Keratinocyte (primary cell): ENCODE data around the gene DEFB108B. TPM values are rescaled to one million over a fixed set of nuclear protein-coding genes. Genes with fewer than 3 reads are reported as not detected.
"Not testable (repeated sequence)": the region's sequence is repeated elsewhere in the genome, so short reads cannot be mapped to it uniquely, and the experiment has no call there.

Source experiments
- DNase-seq: peaks from one replicate; pipeline ENCODE4 v3.0.0-alpha.2; 2011; ENCODE audit warnings: low read depth, missing footprints, low spot score
- FAIRE-seq: peaks from 2 replicates; lab custom pipeline; 2011; peaks lifted over from hg19 to GRCh38; lab: Jason Lieb, UNC
- H2AFZ ChIP-seq: 2 replicates; pipeline ENCODE4 v1.6.0; 2012; ENCODE audit warnings: low read length, control low read depth, inconsistent platforms; ENCODE audit not compliant: control insufficient read depth
- H3K27ac ChIP-seq: 2 replicates; pipeline ENCODE4 v1.5.1; 2011; ENCODE audit warnings: low read length; ENCODE audit not compliant: control insufficient read depth, insufficient read depth
- H3K27me3 ChIP-seq: 3 replicates; pipeline ENCODE4 v1.6.0; 2011; ENCODE audit warnings: low read length; ENCODE audit not compliant: control insufficient read depth, insufficient read depth; ENCODE audit errors: extremely low read depth
- H3K36me3 ChIP-seq, 2 experiments: 2 replicates in 1 of 2; 3 replicates in 1 of 2; pipeline ENCODE4 v1.5.1; 2011; ENCODE audit warnings: low read length in 2 of 2, mild to moderate bottlenecking in 1 of 2; ENCODE audit not compliant: control insufficient read depth in 2 of 2, insufficient read depth in 2 of 2; ENCODE audit errors: extremely low read depth in 1 of 2
- H3K4me1 ChIP-seq: 3 replicates; pipeline ENCODE4 v1.5.1; 2011; ENCODE audit warnings: low read length; ENCODE audit not compliant: control insufficient read depth, insufficient read depth; ENCODE audit errors: extremely low read depth
- H3K4me2 ChIP-seq: 3 replicates; pipeline ENCODE4 v1.6.0; 2011; ENCODE audit warnings: low read depth, low read length; ENCODE audit not compliant: control insufficient read depth, insufficient read depth; ENCODE audit errors: extremely low read depth
- H3K4me3 ChIP-seq, 3 experiments: fragments of 200-600 bp in 1 of 3; sonication (generic) in 1 of 3; 2 replicates in 2 of 3; 3 replicates in 1 of 3; pipeline ENCODE4 v1.5.1; 2011 to 2016; ENCODE audit warnings: low read length in 3 of 3, mild to moderate bottlenecking in 3 of 3, control low read depth in 2 of 3, inconsistent platforms in 1 of 3, low read depth in 1 of 3, mixed read lengths in 1 of 3, mixed run types in 1 of 3, moderate library complexity in 1 of 3; ENCODE audit not compliant: control insufficient read depth in 2 of 3, insufficient read depth in 2 of 3; ENCODE audit errors: extremely low read depth in 1 of 3
- H3K79me2 ChIP-seq: 2 replicates; pipeline ENCODE4 v1.6.0; 2012; ENCODE audit warnings: low read length; ENCODE audit not compliant: control insufficient read depth, insufficient read depth
- H3K9ac ChIP-seq: 3 replicates; pipeline ENCODE4 v1.6.0; 2011; ENCODE audit warnings: low read length; ENCODE audit not compliant: control insufficient read depth, insufficient read depth; ENCODE audit errors: extremely low read depth
- H3K9me1 ChIP-seq: 3 replicates; pipeline ENCODE4 v1.6.0; 2011; ENCODE audit warnings: low read length; ENCODE audit not compliant: control insufficient read depth, insufficient read depth; ENCODE audit errors: extremely low read depth
- H3K9me3 ChIP-seq: 2 replicates; pipeline ENCODE4 v1.5.1; 2012; ENCODE audit warnings: low read depth, low read length; ENCODE audit not compliant: control insufficient read depth
- H4K20me1 ChIP-seq: 3 replicates; pipeline ENCODE4 v1.6.0; 2011; ENCODE audit warnings: low read length; ENCODE audit not compliant: control insufficient read depth, insufficient read depth; ENCODE audit errors: extremely low read depth
- CTCF ChIP-seq, 3 experiments: IDR thresholded peaks in 1 of 3; conservative IDR thresholded peaks in 1 of 3; optimal IDR thresholded peaks in 1 of 3; 2 replicates in 2 of 3; 3 replicates in 1 of 3; pipeline versions ENCODE3 to v1.5.1; 2011; ENCODE audit warnings: low read length in 3 of 3, mild to moderate bottlenecking in 3 of 3, moderate library complexity in 2 of 3, control low read depth in 1 of 3, inconsistent platforms in 1 of 3; ENCODE audit not compliant: insufficient read depth in 2 of 3; ENCODE audit errors: extremely low read depth in 1 of 3
- EZH2 ChIP-seq: IDR thresholded peaks from one replicate; pipeline ENCODE4 v1.6.1; 2012; ENCODE audit warnings: inconsistent platforms, mild to moderate bottlenecking, low read length, moderate library complexity
- dilution Hi-C: fragments of 300-500 bp; cut with MboI; formaldehyde crosslinking; loops from one replicate; pipeline ENCODE4 v1.7.0; 2020; ENCODE audit warnings: low sequenced_read_pairs; ENCODE audit not compliant: extremely low pct_ligation_motif_present
- polyA plus RNA-seq, 5 experiments: library from polyadenylated mRNA; depleted of rRNA in 3 of 5; stranded (reverse) in 3 of 5; stranded (forward) in 1 of 5; unstranded in 1 of 5; fragments of >200 nt; gene quantifications; 1 replicate in 1 of 5; 2 replicates in 3 of 5; 3 replicates in 1 of 5; pipeline versions ENCODE4 v1.2.1 to v1.2.3, GENCODE V29; 2011 to 2012; ENCODE audit warnings: missing spikeins in 2 of 5, low read depth in 1 of 5, low replicate concordance in 1 of 5

DEFB108B gene
- polyA plus RNA-seq, 1 donor (not counting 4 experiments of a cell fraction or from before 2014, with no cell fraction given): not detected

GRCh38 chr11:71787098-71787823, 45.7 kb upstream of the DEFB108B start:
- no peak for TF ChIP-seq EZH2
- TF ChIP-seq CTCF (optimal IDR thresholded peaks at IDR 0.05 in 1 of 3, IDR thresholded peaks at IDR 0.05 in 1 of 3, conservative IDR thresholded peaks at IDR 0.05 in 1 of 3; ENCODE audit: extremely low read depth in 1 of 3, insufficient read depth in 2 of 3, low read length in 3 of 3): no peak
- no peak for FAIRE-seq

DNA sequence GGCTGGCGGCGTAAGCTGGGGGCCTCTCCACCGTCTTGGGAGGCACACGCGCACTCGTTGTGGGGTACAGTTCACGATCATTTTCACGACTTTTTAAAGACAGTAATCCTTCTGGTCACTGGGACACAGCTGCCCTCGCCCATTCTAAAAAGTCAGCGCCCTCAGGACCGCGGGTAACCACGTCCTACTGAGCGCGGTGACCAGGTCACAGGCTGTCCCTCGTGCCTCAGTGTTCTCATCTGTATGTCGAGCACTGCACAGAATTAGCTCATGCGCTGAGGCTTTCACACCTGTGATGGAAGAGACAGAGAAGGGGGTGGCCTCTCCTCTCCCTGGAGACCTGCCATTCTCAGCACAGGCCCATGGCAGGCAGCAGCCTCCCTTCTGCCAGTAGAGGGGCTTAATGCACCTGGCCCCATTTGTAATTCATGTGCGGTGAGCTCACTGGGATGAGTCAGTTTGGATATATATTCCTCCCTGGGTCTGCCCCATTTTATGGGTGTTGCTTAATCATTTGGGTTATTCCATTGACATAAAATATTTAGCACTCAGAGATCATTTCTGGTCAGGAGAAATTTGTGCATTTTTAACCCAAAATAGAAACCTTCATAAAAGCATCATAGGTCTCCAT, 45.1 kb upstream of the DEFB108B start:
- H3K4me1 ChIP-seq, H3K79me2 ChIP-seq, H3K27me3 ChIP-seq, H4K20me1 ChIP-seq, FAIRE-seq, DNase-seq, H3K36me3 ChIP-seq, H3K9me3 ChIP-seq, H3K9me1 ChIP-seq, dilution Hi-C loops: not testable (repeated sequence)
- Histone ChIP-seq H3K4me3 (peak overlapping the region; percentile 76 to 83 (median 80)), H3K9ac (peak overlapping the region; percentile 94), H2AFZ (peak overlapping the region; percentile 61), H3K27ac (peak overlapping the region; percentile 94), H3K4me2 (peak overlapping the region; percentile 67)

More at GRCh38 chr11:71787098-71787823, 45.7 kb upstream of the DEFB108B start:
- Histone ChIP-seq H3K9me1 (no peaks in the 10 kb centered on the region), H3K79me2 (no peaks in the 10 kb centered on the region), H4K20me1 (no peaks in the 10 kb centered on the region), H3K4me3 (peak overlapping the region; percentile 76 to 83 (median 80)), H3K4me2 (peak overlapping the region; percentile 67), H2AFZ (peak overlapping the region; percentile 61), H3K27me3 (no peaks in the 10 kb centered on the region), H3K9ac (peak overlapping the region; percentile 94), H3K36me3 (peaks cover 0 to 2% of the 10 kb centered on the region in 2 experiments), H3K27ac (peak overlapping the region; percentile 94), H3K4me1 (peaks cover 6% of the 10 kb centered on the region), H3K9me3 (no peaks in the 10 kb centered on the region)
- DNase-seq: peak; percentile 98
- dilution Hi-C loops: no loop called here

- H3K4me3 ChIP-seq, H4K20me1 ChIP-seq, H3K4me2 ChIP-seq, H3K79me2 ChIP-seq, dilution Hi-C loops, H3K9ac ChIP-seq, H3K27me3 ChIP-seq, H2AFZ ChIP-seq, H3K27ac ChIP-seq, H3K36me3 ChIP-seq, FAIRE-seq, DNase-seq, H3K9me1 ChIP-seq, H3K9me3 ChIP-seq: not testable (repeated sequence)
- H3K4me1 ChIP-seq: peaks cover 10% of the 10 kb centered on the region
Measured at GRCh38 chr11:71789444-71790196, 43.4 kb upstream of the DEFB108B start.

DNA sequence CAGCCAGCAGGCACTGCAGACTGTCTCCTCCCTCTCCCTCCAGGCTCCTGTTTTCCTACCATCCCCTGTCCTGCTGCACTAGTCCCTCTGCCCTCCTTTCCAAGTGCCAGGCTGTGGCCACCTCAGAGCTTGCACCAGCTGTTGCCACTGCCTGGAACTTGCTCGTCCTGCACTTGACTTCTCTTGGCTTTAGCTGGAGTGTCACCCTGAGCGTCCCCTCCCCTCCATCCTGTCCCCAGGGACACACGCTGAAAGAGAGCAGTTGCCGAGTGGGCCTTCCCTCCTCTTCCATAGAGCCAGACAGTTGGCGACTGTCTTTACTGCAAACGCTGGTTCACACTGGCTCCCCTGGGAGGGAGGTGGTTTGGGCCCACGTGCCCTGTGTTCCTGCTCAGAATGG, 41.9 kb upstream of the DEFB108B start:
- H2AFZ ChIP-seq, H3K4me3 ChIP-seq, dilution Hi-C loops, H3K4me2 ChIP-seq, H3K27ac ChIP-seq, H3K79me2 ChIP-seq, H4K20me1 ChIP-seq, H3K9me3 ChIP-seq, H3K27me3 ChIP-seq, H3K9ac ChIP-seq, DNase-seq, FAIRE-seq, H3K9me1 ChIP-seq, H3K36me3 ChIP-seq: not testable (repeated sequence)
- peaks cover 10% of the 10 kb centered on the region for H3K4me1 ChIP-seq
